NCI-H1105 treated with DMSO at 0.1 percent for 48 hours (cell line): Measurements from ENCODE around the gene GSDME.

Experiments used
- DNase-seq: peaks from one replicate; lab custom pipeline; 2025; lab: John Stamatoyannopoulos, UW

The GSDME gene

GRCh38 chr7:24652251-24652939 lies 104.9 kb downstream of the GSDME start:
- no peak for DNase-seq
